ENCODE results near the gene SLC30A10. TPM values are rescaled to one million over a fixed set of nuclear protein-coding genes. Genes with fewer than 3 reads are reported as not detected.
A peak's percentile ranks its signal among the peaks of the same experiment; 100 is the strongest.

SLC30A10 gene
- not detected for total RNA-seq
- not detected for polyA plus RNA-seq
- long read RNA-seq, donor 1, result 0 reads
- long read RNA-seq, donor 2, result 0 reads
- long read RNA-seq, donor 3, result 0 reads
- long read RNA-seq, donor 4, result 0 reads

DNA sequence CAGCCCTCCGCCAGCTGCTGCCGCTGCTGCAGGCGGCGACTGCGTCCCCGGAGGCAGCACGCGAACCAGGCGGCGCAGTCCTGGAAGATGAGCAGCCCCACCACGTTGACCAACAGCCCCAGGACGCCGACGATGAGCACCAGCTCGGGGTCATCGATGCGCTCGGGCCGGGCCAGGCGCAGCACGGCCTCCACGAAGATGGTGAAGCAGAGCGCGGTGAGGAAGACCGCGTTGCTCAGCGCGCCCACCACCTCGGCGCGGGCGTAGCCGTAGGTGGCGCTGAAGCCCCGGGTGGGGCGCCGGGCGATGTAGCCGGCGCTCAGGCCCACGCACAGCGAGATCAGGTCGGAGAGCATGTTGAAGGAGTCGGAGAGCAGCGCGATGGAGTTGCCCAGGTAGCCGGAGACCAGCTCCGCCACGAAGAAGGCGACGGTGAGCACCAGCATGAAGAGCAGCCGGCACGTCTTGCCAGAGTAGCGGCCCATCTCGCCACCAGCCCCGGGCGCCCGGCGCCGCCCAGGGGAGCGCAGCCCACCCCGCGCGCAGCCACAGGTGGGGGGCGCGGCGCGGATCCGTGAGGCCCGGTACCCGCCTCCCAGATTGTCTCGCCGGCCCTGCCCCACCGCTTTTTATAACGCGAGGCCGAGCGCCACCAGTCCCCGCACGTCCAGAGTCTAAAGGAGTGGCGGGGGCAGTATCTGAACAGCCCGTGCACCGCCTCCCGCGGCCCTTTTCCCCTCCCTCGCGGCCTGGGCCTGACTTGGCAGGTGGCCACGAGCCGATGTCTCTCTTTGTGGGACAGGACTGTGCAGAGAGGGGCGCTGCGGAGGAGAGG, at the start of gene SLC30A10:
Gene SLC30A10, minus strand, starts transcription at position 602 of the 835 bp plus-strand sequence. Its CDS starts 117 bp downstream, at position 485.
- H3K9me3 ChIP-seq (ENCODE audit: control insufficient read depth, low read length), result peaks cover 2% of the 10 kb centered on the region
- H3K4me3 ChIP-seq (ENCODE audit: low read length), result peak within 1 kb of the TSS; percentile 1
- DNase-seq (peak in 2 of 3 donors; percentile 55), ATAC-seq (peak; percentile 40 to 64)
- intact Hi-C loops (cut with DNase I), result no loop called here
- no peak within 1 kb of the TSS for H3K27ac ChIP-seq (ENCODE audit: low read length)
- H3K4me1 ChIP-seq (ENCODE audit: control insufficient read depth, insufficient read depth, low read length), result no peaks in the 10 kb centered on the region
- H3K27me3 ChIP-seq (ENCODE audit: control insufficient read depth, insufficient read depth), result no peaks in the 10 kb centered on the region
- WGBS, result under 1% methylated on average over 91 of the region's 91 CpGs

DNA sequence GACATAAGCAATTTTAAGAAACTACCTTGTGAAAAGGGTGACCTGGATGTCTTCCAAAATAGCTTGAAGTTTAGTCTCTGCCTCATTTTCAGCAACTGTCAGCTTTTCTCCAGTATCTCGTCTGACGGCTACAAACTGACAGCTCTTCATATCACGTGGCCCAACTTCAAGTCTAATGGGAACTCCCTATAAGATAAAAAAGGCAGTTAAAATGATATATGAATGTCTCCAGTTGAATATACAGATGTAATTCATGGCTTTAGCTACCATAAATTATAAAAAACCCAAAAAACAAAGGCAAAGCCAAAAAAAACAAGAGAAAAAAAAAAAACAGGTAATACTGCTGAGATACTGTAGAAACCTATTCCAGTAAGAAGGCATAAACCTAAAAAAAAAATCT, 44.9 kb upstream of the SLC30A10 start:
- WGBS, result 64% methylated on average over 3 of the region's 3 CpGs
- no peak overlapping the region for H3K4me3 ChIP-seq (ENCODE audit: low read length)
- intact Hi-C loops (cut with DNase I), result no loop called here
- no peaks in the 10 kb centered on the region for H3K9me3 ChIP-seq (ENCODE audit: control insufficient read depth, low read length)
- H3K27ac ChIP-seq (ENCODE audit: low read length), result no peak overlapping the region
- no peaks in the 10 kb centered on the region for H3K27me3 ChIP-seq (ENCODE audit: control insufficient read depth, insufficient read depth)
- no peaks in the 10 kb centered on the region for H3K4me1 ChIP-seq (ENCODE audit: control insufficient read depth, insufficient read depth, low read length)
- DNase-seq, result no peak
- ATAC-seq, result no peak

DNA sequence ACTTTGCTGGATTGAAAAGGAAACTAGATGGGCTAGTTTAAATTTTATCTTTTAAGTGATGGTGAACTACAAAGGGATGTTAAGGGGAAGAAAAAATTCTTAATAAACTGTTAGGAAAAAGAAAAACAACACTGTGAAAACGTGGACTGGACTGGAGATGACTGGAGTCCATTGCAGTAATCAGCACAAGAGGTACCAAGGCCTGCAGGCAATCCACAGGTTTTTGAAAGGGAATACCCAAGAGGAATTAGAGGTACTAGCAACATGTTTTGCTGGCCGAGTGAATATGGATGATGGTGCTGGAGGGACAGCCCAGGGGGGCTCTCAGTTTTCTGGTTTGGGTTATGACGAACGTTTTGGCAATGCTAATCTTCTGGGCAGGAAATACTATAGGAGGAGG, 39.0 kb upstream of the SLC30A10 start:
- DNase-seq, result no peak
- intact Hi-C loops (cut with DNase I), result no loop called here
- no peak for ATAC-seq
- H3K27ac ChIP-seq (ENCODE audit: low read length), result no peak overlapping the region
- H3K4me1 ChIP-seq (ENCODE audit: control insufficient read depth, insufficient read depth, low read length), result no peaks in the 10 kb centered on the region
- H3K9me3 ChIP-seq (ENCODE audit: control insufficient read depth, low read length), result no peaks in the 10 kb centered on the region
- 86% methylated on average over 4 of the region's 4 CpGs for WGBS
- no peaks in the 10 kb centered on the region for H3K27me3 ChIP-seq (ENCODE audit: control insufficient read depth, insufficient read depth)
- no peak overlapping the region for H3K4me3 ChIP-seq (ENCODE audit: low read length)

DNA sequence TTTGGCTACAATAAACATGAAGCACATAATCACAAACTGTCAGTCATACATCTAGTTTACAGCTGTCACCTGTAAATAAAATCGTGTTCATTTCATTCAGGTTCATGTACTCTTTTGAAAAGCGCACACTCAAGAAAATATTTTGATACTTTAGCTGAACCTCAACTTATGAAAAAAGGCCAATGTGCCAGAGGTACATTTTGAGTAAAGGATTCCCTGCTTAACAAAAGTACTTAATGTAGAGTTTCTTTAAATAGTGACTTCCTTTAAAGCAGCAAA, 37.7 kb upstream of the SLC30A10 start:
- WGBS, result 87% methylated on average over 2 of the region's 2 CpGs
- Histone ChIP-seq H3K4me3 (ENCODE audit: low read length) (no peak overlapping the region), H3K27me3 (ENCODE audit: control insufficient read depth, insufficient read depth) (no peaks in the 10 kb centered on the region), H3K9me3 (ENCODE audit: control insufficient read depth, low read length) (no peaks in the 10 kb centered on the region), H3K4me1 (ENCODE audit: control insufficient read depth, insufficient read depth, low read length) (no peaks in the 10 kb centered on the region), H3K27ac (ENCODE audit: low read length) (no peak overlapping the region)
- DNase-seq, result no peak
- no peak for ATAC-seq
- intact Hi-C loops (cut with DNase I), result no loop called here

GRCh38 chr1:219965285-219966070, 37.1 kb upstream of the SLC30A10 start:
- Histone ChIP-seq H3K9me3 (ENCODE audit: control insufficient read depth, low read length) (no peaks in the 10 kb centered on the region), H3K4me3 (ENCODE audit: low read length) (no peak overlapping the region), H3K27me3 (ENCODE audit: control insufficient read depth, insufficient read depth) (no peaks in the 10 kb centered on the region), H3K4me1 (ENCODE audit: control insufficient read depth, insufficient read depth, low read length) (no peaks in the 10 kb centered on the region), H3K27ac (ENCODE audit: low read length) (no peak overlapping the region)
- DNase-seq (no peak), ATAC-seq (no peak)
- intact Hi-C loops (cut with DNase I), result no loop called here
- WGBS, result 77% methylated on average over 6 of the region's 6 CpGs

DNA sequence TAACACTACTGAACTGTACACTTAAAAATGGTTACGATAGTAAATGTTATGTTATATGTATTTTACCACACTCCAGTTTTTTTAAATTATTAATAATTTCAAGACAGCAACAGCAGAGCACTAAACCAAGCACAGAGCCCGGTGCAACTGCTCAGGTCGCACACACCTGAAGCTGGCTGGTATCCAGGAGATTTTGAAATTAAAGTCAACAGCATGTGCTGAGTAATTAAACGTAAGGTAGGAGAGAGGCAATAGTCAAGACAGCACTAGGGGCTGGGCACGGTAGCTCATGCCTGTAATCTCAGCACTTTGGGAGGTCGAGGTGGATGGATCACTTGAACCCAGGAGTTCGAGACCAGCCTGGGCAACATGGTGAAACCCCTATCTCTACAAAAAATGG, 35.1 kb upstream of the SLC30A10 start:
- Histone ChIP-seq H3K27me3 (ENCODE audit: control insufficient read depth, insufficient read depth) (no peaks in the 10 kb centered on the region), H3K4me3 (ENCODE audit: low read length) (no peak overlapping the region), H3K4me1 (ENCODE audit: control insufficient read depth, insufficient read depth, low read length) (no peaks in the 10 kb centered on the region), H3K9me3 (ENCODE audit: control insufficient read depth, low read length) (no peaks in the 10 kb centered on the region), H3K27ac (ENCODE audit: low read length) (no peak overlapping the region)
- intact Hi-C loops (cut with DNase I), result no loop called here
- 85% methylated on average over 7 of the region's 7 CpGs for WGBS
- no peak for DNase-seq
- no peak for ATAC-seq

GRCh38 chr1:219961684-219962083, 33.3 kb upstream of the SLC30A10 start:
- WGBS, result 85% methylated on average over 3 of the region's 3 CpGs
- no peak overlapping the region for H3K27ac ChIP-seq (ENCODE audit: low read length)
- no peaks in the 10 kb centered on the region for H3K27me3 ChIP-seq (ENCODE audit: control insufficient read depth, insufficient read depth)
- no peak for ATAC-seq
- no peak for DNase-seq
- H3K4me1 ChIP-seq (ENCODE audit: control insufficient read depth, insufficient read depth, low read length), result no peaks in the 10 kb centered on the region
- no peak overlapping the region for H3K4me3 ChIP-seq (ENCODE audit: low read length)
- no peaks in the 10 kb centered on the region for H3K9me3 ChIP-seq (ENCODE audit: control insufficient read depth, low read length)
- intact Hi-C loops (cut with DNase I), result no loop called here

DNA sequence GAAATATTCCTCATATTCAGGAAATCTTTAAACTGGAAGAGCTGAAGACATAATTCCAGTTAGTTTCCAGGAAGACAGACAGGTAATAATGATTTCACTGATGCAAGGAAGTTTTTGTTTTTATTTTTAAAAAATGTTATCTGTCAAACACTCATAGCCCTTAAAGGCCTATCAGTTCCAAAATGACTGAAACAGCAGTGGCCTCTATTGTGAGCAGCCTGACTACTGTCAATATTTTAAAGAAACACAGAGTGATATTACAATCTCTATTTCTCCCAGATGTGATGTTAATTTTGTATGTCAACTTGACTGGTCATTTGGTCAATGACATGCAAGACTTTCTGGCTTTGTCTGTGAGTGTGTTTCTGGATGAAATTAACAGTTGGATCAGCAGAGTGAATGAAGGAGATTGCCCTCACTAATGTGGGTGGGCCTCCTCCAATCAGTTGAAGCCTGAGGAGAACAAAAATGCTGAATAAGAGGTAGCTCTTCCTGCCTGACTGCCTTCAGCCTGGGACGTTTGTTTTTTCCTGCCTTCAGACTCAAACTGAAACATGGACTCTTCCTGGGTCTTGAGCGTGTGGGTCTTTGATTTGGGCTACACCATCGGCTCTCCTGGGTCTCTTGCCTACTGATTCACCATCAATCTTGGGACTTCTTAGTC, 31.3 kb upstream of the SLC30A10 start:
- intact Hi-C loops (cut with DNase I), result no loop called here
- ATAC-seq (no peak), DNase-seq (no peak)
- H3K9me3 ChIP-seq (ENCODE audit: control insufficient read depth, low read length), result no peaks in the 10 kb centered on the region
- no peak overlapping the region for H3K4me3 ChIP-seq (ENCODE audit: low read length)
- H3K4me1 ChIP-seq (ENCODE audit: control insufficient read depth, insufficient read depth, low read length), result no peaks in the 10 kb centered on the region
- 62% methylated on average over 3 of the region's 3 CpGs for WGBS
- no peak overlapping the region for H3K27ac ChIP-seq (ENCODE audit: low read length)
- H3K27me3 ChIP-seq (ENCODE audit: control insufficient read depth, insufficient read depth), result no peaks in the 10 kb centered on the region

DNA sequence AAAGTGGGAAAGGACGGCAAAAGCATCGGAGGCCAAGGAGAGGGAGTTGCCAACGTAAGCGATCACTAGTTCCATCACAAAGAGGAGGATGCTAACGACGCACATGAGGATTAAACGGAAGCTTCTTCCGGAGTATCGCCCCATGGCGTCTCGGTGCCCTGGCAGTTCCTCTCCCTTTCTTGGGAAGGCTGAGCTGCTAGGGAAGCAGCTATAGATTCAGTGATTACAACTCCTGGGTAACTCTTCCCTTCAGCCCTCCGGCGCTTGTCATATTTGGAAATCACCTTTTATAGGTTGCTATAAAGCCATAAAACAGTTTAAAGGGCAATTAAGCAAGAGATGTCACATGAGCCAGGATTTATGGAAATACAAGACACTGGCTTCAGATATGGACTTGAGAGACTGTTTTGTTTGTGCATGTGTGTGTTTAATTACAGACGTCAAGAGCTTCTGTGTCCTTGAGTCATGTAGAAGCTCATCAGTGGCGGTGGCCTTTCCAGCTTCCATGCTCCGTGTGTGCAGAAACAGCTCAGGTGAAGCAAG, 30.6 kb upstream of the SLC30A10 start:
- ATAC-seq (no peak), DNase-seq (no peak)
- no peak overlapping the region for H3K4me3 ChIP-seq (ENCODE audit: low read length)
- H3K27me3 ChIP-seq (ENCODE audit: control insufficient read depth, insufficient read depth), result no peaks in the 10 kb centered on the region
- no peaks in the 10 kb centered on the region for H3K9me3 ChIP-seq (ENCODE audit: control insufficient read depth, low read length)
- intact Hi-C loops (cut with DNase I), result no loop called here
- WGBS, result 91% methylated on average over 16 of the region's 16 CpGs
- H3K27ac ChIP-seq (ENCODE audit: low read length), result no peak overlapping the region
- no peaks in the 10 kb centered on the region for H3K4me1 ChIP-seq (ENCODE audit: control insufficient read depth, insufficient read depth, low read length)

DNA sequence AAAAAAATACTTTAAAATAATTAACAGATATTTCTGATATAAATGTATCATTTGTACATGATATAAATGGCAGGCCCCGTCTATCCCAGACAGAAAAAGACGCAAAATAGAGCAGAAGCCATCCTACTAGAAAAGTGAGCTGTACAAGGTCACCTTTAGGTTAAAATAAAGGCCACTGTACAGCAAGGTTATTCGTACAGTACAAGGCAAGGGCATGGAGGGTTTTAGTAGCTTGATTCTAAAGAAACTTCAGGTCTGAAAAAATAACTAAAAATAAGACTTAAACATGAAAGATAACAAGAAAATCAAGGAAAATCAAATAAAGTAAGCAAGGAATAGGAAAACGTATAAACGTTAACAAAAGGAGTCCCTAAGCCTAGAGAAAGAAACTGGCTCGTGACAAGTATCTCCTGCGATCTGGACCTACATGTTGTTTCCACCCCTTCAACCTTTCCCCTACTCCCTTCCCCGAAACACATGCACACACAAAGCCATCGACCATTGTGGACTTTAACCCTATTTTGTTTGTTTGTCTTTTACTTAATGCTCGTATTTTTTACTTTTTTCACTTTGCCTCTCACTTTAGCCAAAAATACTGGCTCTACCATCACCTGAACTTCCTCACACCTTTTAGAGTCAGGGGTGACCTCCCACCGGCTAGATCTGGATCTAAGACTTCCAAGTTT, 26.5 kb upstream of the SLC30A10 start:
- H3K4me3 ChIP-seq (ENCODE audit: low read length), result no peak overlapping the region
- DNase-seq (no peak), ATAC-seq (no peak)
- no peaks in the 10 kb centered on the region for H3K4me1 ChIP-seq (ENCODE audit: control insufficient read depth, insufficient read depth, low read length)
- 85% methylated on average over 11 of the region's 11 CpGs for WGBS
- intact Hi-C loops (cut with DNase I), result no loop called here
- no peaks in the 10 kb centered on the region for H3K9me3 ChIP-seq (ENCODE audit: control insufficient read depth, low read length)
- no peaks in the 10 kb centered on the region for H3K27me3 ChIP-seq (ENCODE audit: control insufficient read depth, insufficient read depth)
- no peak overlapping the region for H3K27ac ChIP-seq (ENCODE audit: low read length)
